A673 (cell line): ENCODE data around the gene USH1G.

ENCODE experiments used
- EZH2 ChIP-seq: fragments of 200-600 bp; sonication (generic); IDR thresholded peaks from 2 replicates; pipeline ENCODE4 v1.6.1; 2017; ENCODE audit warnings: borderline replicate concordance, low read depth, mild to moderate bottlenecking, mixed read lengths, antibody characterized with exemption, low read length; ENCODE audit not compliant: poor library complexity, severe bottlenecking
- TF ChIP-seq, protein P1 (sequence below): fragments of 300-800, 200-600 bp; sonication (generic); conservative IDR thresholded peaks from 2 replicates; pipeline ENCODE4 v1.5.1; 2017; ENCODE audit warnings: low read depth, mild to moderate bottlenecking, antibody characterized with exemption, low read length, moderate library complexity, mixed read lengths

DNA sequence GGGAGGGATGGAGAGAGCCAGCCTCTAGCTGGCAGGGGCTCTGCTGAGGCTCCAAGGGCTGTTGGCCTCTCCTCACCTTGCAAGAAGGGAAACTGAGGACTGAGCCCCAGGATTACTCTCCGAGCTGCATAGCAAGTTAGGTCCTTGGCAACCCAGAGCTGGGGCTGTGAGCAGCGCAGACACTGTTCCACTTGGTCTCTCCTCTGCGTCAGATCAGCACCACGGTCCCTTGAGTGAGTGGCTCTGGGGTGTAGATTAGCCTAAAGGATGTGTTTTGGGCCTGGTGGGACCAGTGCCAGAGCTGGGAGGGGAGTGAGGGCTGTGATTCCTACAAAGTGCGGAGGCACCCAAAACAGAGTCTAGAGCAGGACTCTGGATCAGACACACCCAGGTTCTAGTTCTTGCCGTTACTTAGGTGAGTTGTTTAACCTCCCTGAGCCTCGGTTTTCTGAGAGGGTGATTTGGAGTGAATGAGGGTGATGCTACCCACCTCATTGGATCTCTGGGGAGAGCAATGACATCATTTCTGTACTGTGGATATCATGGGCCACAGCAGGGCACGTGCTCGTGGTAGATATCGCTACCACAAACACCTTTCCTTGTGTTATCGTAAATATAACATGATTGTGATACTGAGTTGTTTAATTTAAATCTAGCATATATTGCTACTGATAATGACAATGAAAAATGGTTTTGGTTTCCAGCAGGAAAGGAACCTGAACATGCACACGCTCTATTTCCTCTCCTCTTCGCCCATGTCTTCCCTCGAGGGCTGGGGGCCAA, 21.5 kb downstream of the USH1G start:
- TF ChIP-seq, protein P1, sequence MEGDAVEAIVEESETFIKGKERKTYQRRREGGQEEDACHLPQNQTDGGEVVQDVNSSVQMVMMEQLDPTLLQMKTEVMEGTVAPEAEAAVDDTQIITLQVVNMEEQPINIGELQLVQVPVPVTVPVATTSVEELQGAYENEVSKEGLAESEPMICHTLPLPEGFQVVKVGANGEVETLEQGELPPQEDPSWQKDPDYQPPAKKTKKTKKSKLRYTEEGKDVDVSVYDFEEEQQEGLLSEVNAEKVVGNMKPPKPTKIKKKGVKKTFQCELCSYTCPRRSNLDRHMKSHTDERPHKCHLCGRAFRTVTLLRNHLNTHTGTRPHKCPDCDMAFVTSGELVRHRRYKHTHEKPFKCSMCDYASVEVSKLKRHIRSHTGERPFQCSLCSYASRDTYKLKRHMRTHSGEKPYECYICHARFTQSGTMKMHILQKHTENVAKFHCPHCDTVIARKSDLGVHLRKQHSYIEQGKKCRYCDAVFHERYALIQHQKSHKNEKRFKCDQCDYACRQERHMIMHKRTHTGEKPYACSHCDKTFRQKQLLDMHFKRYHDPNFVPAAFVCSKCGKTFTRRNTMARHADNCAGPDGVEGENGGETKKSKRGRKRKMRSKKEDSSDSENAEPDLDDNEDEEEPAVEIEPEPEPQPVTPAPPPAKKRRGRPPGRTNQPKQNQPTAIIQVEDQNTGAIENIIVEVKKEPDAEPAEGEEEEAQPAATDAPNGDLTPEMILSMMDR: no peak
- no peak for TF ChIP-seq EZH2
